Femur (tissue), 1 donor: ENCODE data around the gene CAPN10.

Experiments
- DNase-seq: peaks from one replicate; pipeline ENCODE4 v3.0.0-alpha.2; 2017

Gene CAPN10

GRCh38 chr2:240626531-240627300 lies 40.2 kb downstream of the CAPN10 start:
- DNase-seq: peak; percentile 61

GRCh38 chr2:240627736-240628506 lies 41.4 kb downstream of the CAPN10 start:
- DNase-seq: no peak

- DNase-seq: no peak
Observed at GRCh38 chr2:240628507-240628807, 41.9 kb downstream of the CAPN10 start.

GRCh38 chr2:240628808-240629618 lies 42.5 kb downstream of the CAPN10 start:
- no peak for DNase-seq

GRCh38 chr2:240629619-240629967 lies 43.1 kb downstream of the CAPN10 start:
- DNase-seq: no peak

- no peak for DNase-seq
Observed at GRCh38 chr2:240629968-240630770, 43.6 kb downstream of the CAPN10 start.

- DNase-seq: no peak
Observed at GRCh38 chr2:240630771-240631547, 44.4 kb downstream of the CAPN10 start.

GRCh38 chr2:240631548-240632305 lies 45.2 kb downstream of the CAPN10 start:
- no peak for DNase-seq

GRCh38 chr2:240632306-240632721 lies 45.8 kb downstream of the CAPN10 start:
- no peak for DNase-seq

GRCh38 chr2:240635121-240635997 lies 48.8 kb downstream of the CAPN10 start:
- no peak for DNase-seq

GRCh38 chr2:240635998-240636547 lies 49.5 kb downstream of the CAPN10 start:
- DNase-seq: no peak

- no peak for DNase-seq
Observed at GRCh38 chr2:240636563-240637115, 50.1 kb downstream of the CAPN10 start.

GRCh38 chr2:240637116-240637900 lies 50.8 kb downstream of the CAPN10 start:
- DNase-seq: no peak

GRCh38 chr2:240637901-240638345 lies 51.4 kb downstream of the CAPN10 start:
- no peak for DNase-seq

GRCh38 chr2:240638512-240639160 lies 52.1 kb downstream of the CAPN10 start:
- peak; percentile 68 for DNase-seq

GRCh38 chr2:240639566-240639965 lies 53.0 kb downstream of the CAPN10 start:
- no peak for DNase-seq

GRCh38 chr2:240640939-240641338 lies 54.4 kb downstream of the CAPN10 start:
- no peak for DNase-seq
